Thoracic aorta (tissue), 2 donors: Measurements from ENCODE around the gene ZNF425. TPM values are rescaled to one million over a fixed set of nuclear protein-coding genes. Genes with fewer than 3 reads are reported as not detected.

ENCODE experiments used
- ATAC-seq: fragments of 150-250 bp; one replicate; pipeline ENCODE4 v1.8.0; 2017; ENCODE audit warnings: low read depth; ENCODE audit not compliant: insufficient number of reproducible peaks, low FRiP score
- DNase-seq: peaks from one replicate; pipeline ENCODE4 v3.0.0-alpha.2; 2020; ENCODE audit warnings: low spot score
- H3K27ac ChIP-seq, 2 donors: fragments of 200-600 bp; sonication (generic); 1 replicate in 1 of 2; 2 replicates in 1 of 2; pipeline ENCODE4 v1.5.1; 2016; ENCODE audit warnings: mild to moderate bottlenecking in 2 of 2, moderate library complexity in 2 of 2
- H3K27me3 ChIP-seq: fragments of 200-600 bp; sonication (generic); replicated peaks from 2 replicates; pipeline ENCODE4 v1.6.0; 2016; ENCODE audit warnings: mild to moderate bottlenecking; ENCODE audit not compliant: insufficient read depth
- H3K36me3 ChIP-seq: fragments of 200-600 bp; sonication (generic); one replicate; pipeline ENCODE4 v1.5.1; 2016
- H3K4me1 ChIP-seq, 2 donors: fragments of 200-600 bp; sonication (generic); 1 replicate in 1 of 2; 2 replicates in 1 of 2; pipeline versions ENCODE4 v1.5.1 to v1.6.0; 2016; ENCODE audit warnings: low read depth in 2 of 2, mild to moderate bottlenecking in 1 of 2; ENCODE audit not compliant: control insufficient read depth in 1 of 2
- H3K4me3 ChIP-seq: fragments of 200-600 bp; sonication (generic); 2 replicates; pipeline ENCODE4 v1.5.1; 2016; ENCODE audit warnings: mild to moderate bottlenecking
- H3K9me3 ChIP-seq: fragments of 200-600 bp; sonication (generic); 2 replicates; pipeline ENCODE4 v1.5.1; 2016
- total RNA-seq, 2 donors: library from RNA; depleted of rRNA; stranded (reverse); fragments of >200 nt; gene quantifications; one replicate each; pipeline versions ENCODE4 v1.1.0 to v1.2.3, GENCODE V29; 2016
- TF ChIP-seq, protein P1 (sequence below): fragments of 200-600 bp; sonication (generic); IDR thresholded peaks from one replicate; pipeline ENCODE4 v1.5.1; 2019; ENCODE audit warnings: antibody characterized with exemption

Gene ZNF425
- total RNA-seq, 2 donors from 2014 or later, result 3.1 to 3.4 TPM

DNA sequence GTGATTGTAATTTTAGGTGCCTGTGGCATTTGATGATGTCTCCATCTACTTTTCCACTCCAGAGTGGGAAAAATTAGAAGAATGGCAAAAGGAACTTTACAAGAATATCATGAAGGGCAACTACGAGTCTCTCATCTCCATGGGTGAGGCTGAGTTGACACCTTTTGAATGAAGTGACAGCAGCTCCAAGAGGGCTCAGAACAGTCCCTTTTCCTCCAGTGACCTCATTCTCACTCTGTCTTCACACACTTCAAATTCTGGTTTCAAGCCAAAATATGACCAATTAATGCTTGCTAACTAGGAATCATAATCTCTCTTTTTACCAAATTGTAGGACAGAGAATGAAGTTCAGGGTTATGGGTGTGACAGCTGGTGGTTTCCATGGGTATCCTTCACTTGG is 40.0 kb upstream of the ZNF425 start:
- H3K27me3 ChIP-seq, result no peaks in the 10 kb centered on the region
- TF ChIP-seq, protein P1, sequence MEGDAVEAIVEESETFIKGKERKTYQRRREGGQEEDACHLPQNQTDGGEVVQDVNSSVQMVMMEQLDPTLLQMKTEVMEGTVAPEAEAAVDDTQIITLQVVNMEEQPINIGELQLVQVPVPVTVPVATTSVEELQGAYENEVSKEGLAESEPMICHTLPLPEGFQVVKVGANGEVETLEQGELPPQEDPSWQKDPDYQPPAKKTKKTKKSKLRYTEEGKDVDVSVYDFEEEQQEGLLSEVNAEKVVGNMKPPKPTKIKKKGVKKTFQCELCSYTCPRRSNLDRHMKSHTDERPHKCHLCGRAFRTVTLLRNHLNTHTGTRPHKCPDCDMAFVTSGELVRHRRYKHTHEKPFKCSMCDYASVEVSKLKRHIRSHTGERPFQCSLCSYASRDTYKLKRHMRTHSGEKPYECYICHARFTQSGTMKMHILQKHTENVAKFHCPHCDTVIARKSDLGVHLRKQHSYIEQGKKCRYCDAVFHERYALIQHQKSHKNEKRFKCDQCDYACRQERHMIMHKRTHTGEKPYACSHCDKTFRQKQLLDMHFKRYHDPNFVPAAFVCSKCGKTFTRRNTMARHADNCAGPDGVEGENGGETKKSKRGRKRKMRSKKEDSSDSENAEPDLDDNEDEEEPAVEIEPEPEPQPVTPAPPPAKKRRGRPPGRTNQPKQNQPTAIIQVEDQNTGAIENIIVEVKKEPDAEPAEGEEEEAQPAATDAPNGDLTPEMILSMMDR, result no peak
- H3K4me3 ChIP-seq, result no peak overlapping the region
- DNase-seq, result no peak
- H3K36me3 ChIP-seq, result peaks cover 37% of the 10 kb centered on the region
- ATAC-seq, result no peak
- H3K9me3 ChIP-seq, result no peaks in the 10 kb centered on the region
- no peaks in the 10 kb centered on the region for H3K4me1 ChIP-seq
- H3K27ac ChIP-seq, result no peak overlapping the region

DNA sequence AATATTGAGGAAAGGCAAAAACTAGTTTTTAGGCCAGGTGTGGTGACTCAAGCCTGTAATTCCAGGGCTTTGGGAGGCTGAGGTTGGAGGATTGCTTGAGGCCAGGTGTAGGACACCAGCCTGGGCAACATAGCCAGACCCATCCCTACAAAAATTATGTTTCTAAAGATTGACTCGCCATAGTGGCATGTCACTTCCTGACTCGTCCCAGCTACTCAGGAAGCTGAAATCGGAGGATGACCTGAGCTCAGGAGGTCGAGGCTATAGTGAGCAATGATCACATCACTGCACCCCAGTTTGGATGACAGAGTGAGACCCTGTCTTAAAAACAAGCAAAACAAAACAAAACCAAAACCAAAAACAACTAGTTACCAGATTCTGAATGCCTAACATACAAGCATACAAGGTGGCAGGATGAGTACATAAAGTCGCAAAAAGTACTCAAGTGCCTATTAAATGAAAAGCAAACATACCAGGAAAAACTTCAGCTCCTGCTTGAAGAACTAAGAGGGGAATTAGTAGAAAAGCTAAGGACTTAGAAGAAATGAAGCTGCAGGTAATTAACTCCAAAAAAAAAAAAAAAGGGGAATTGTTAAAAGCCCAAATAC is 35.2 kb upstream of the ZNF425 start:
- Histone ChIP-seq H3K4me3 (no peak overlapping the region), H3K27me3 (no peaks in the 10 kb centered on the region), H3K9me3 (no peaks in the 10 kb centered on the region), H3K4me1 (no peaks in the 10 kb centered on the region), H3K27ac (no peak overlapping the region), H3K36me3 (peaks cover 26% of the 10 kb centered on the region)
- TF ChIP-seq, protein P1, result no peak
- no peak for ATAC-seq
- no peak for DNase-seq

DNA sequence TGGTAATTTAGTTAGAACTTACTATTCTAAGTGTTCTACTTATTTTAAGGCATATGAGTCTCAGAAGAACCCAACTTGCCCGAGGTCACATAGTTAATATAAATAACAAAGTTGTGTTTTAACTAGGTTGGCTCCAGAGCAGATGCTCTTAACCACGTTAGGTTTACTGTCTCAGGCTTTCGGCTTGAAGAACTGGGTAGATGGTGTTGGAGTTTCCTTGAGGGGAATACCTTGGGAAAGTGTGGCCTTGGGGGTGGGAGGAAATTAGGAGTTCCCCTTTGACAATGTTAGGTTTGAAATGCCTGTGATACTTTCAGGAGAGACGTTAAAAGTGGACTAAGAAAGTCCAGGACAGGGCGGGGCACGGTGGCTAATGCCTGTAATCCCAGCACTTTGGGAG is 30.8 kb upstream of the ZNF425 start:
- H3K27me3 ChIP-seq, result no peaks in the 10 kb centered on the region
- peaks cover 5% of the 10 kb centered on the region for H3K36me3 ChIP-seq
- no peak overlapping the region for H3K4me3 ChIP-seq
- ATAC-seq (no peak), DNase-seq (no peak)
- TF ChIP-seq, protein P1, result no peak
- no peak overlapping the region for H3K27ac ChIP-seq
- H3K9me3 ChIP-seq, result no peaks in the 10 kb centered on the region
- no peaks in the 10 kb centered on the region for H3K4me1 ChIP-seq

DNA sequence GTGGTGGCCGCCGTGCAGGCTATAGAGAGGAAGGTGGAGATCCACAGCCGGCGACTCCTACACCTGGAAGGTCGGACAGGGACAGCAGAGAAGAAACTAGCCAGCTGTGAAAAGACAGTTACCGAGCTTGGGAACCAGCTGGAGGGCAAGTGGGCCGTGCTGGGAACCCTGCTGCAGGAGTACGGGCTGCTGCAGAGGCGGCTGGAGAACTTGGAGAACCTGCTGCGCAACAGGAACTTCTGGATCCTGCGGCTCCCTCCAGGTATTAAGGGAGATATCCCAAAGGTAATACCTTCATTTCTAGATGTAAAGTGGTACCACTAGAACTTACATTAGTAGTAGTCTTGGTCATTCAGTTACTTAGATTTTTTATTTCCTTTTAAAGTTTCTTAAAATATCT is 27.9 kb upstream of the ZNF425 start:
- Histone ChIP-seq H3K27ac (no peak overlapping the region), H3K4me1 (peaks cover 0 to 5% of the 10 kb centered on the region in 2 donors), H3K27me3 (no peaks in the 10 kb centered on the region), H3K36me3 (peaks cover 5% of the 10 kb centered on the region), H3K9me3 (no peaks in the 10 kb centered on the region), H3K4me3 (no peak overlapping the region)
- ATAC-seq, result no peak
- TF ChIP-seq, protein P1, result no peak
- DNase-seq, result no peak

DNA sequence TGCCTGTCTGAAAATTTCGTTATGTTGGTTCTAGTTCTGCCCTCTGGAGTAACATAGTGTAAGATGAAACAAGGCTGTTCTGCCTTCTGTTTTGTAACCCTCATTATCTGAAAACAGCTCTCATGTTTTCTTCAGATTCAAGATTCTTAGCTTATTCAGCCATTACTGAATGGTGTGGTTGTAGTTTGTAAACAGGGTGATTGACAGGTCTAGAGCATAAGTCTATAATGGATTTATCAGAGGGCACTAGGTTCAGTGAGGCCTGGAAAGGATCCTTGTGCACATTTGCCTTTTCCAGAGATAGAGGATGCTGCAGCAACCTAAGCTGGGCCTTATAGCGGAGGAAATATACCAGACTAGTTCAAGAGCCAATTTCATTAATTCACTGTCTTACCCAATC is 27.2 kb upstream of the ZNF425 start:
- DNase-seq (no peak), ATAC-seq (no peak)
- Histone ChIP-seq H3K36me3 (peaks cover 5% of the 10 kb centered on the region), H3K27ac (no peak overlapping the region), H3K4me3 (no peak overlapping the region), H3K4me1 (peaks cover 5 to 11% of the 10 kb centered on the region in 2 donors), H3K27me3 (no peaks in the 10 kb centered on the region), H3K9me3 (no peaks in the 10 kb centered on the region)
- TF ChIP-seq, protein P1, result no peak
